Measurements from ENCODE around the gene ST3GAL3. TPM values are rescaled to one million over a fixed set of nuclear protein-coding genes. Genes with fewer than 3 reads are reported as not detected.
A peak's percentile ranks its signal among the peaks of the same experiment; 100 is the strongest.

The ST3GAL3 gene
- total and polyA plus RNA-seq, 2 of the 13 experiments (the other 11 are each of a cell fraction or from before 2014, with no cell fraction given) = 5.1 to 8.1 TPM

DNA sequence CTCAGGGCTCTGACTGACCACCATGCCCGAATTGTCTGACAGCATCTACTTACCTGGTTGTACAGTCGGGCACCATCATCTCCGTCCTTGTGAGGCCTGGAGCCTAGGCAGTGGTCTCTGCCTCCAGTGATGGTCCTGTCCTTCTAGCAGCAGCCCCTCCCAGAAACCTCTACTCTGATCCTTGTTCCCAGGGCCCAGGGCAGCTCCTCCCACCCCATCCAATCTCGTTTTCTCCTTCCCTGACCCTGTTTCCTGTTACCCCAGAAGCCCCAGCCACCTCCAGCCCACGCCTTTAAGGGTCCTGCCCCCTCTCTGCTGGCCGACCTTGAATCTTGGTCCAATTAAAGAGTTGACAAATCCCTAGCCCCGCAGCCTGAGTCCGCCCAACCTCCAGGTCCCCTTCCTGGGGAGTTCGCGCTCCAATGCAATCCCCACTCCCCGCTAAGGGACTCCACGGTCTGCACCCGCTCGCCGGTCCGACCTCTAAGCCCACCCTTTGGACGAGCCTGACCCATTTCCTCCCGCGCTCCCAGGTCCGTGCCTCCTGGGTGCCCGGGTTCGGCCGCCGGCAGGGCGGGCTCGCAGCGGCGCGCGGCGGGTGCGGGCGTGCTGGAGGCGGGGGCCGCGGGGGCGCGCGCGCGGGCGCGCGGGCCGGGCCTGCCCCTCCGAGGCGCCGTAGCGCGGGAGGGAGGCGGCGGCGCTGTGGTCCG lies 271.4 kb downstream of the ST3GAL3 start, which contains the start of gene B4GALT2 (continued):
- TF ChIP-seq TAF1 (CRISPR knock-in tag; IDR thresholded peaks at IDR 0.05) (peak; percentile 27; the same call in 1 of the 2 replicates), MYC (CRISPR knock-in tag; IDR thresholded peaks at IDR 0.05; ENCODE audit: borderline replicate concordance) (peak; percentile 42), ASH2L (IDR thresholded peaks at IDR 0.05; ENCODE audit: insufficient read length, low read depth, low read length) (peak; percentile 37), ZNF343 (CRISPR knock-in tag; IDR thresholded peaks at IDR 0.05) (0 out of 2 replicates have a peak, but pooled peaks have one; percentile 40), SKI (IDR thresholded peaks at IDR 0.05; ENCODE audit: partially characterized antibody) (peak; percentile 13), ZNF567 (CRISPR knock-in tag; IDR thresholded peaks at IDR 0.05; ENCODE audit: borderline replicate concordance) (0 out of 2 replicates have a peak, but pooled peaks have one; percentile 61), TGIF2 (CRISPR knock-in tag; IDR thresholded peaks at IDR 0.05) (peak; percentile 27; the same call in 1 of the 2 replicates), ZNF224 (CRISPR knock-in tag; IDR thresholded peaks at IDR 0.05) (peak; percentile 44; the same call in 1 of the 2 replicates), ZNF556 (CRISPR knock-in tag; IDR thresholded peaks at IDR 0.05; ENCODE audit: borderline replicate concordance) (0 out of 2 replicates have a peak, but pooled peaks have one; percentile 16), ZKSCAN1 (IDR thresholded peaks at IDR 0.05; ENCODE audit: low read length) (0 out of 2 replicates have a peak, but pooled peaks have one; percentile 15), NONO (IDR thresholded peaks at IDR 0.05) (no peak), NONO (CRISPR knock-in tag; conservative IDR thresholded peaks at IDR 0.05) (no peak; the same call in none of the 2 replicates), PHF21A (CRISPR knock-in tag; IDR thresholded peaks at IDR 0.05) (peak; percentile 35; the same call in 1 of the 2 replicates)
- TF ChIP-seq, protein P1, sequence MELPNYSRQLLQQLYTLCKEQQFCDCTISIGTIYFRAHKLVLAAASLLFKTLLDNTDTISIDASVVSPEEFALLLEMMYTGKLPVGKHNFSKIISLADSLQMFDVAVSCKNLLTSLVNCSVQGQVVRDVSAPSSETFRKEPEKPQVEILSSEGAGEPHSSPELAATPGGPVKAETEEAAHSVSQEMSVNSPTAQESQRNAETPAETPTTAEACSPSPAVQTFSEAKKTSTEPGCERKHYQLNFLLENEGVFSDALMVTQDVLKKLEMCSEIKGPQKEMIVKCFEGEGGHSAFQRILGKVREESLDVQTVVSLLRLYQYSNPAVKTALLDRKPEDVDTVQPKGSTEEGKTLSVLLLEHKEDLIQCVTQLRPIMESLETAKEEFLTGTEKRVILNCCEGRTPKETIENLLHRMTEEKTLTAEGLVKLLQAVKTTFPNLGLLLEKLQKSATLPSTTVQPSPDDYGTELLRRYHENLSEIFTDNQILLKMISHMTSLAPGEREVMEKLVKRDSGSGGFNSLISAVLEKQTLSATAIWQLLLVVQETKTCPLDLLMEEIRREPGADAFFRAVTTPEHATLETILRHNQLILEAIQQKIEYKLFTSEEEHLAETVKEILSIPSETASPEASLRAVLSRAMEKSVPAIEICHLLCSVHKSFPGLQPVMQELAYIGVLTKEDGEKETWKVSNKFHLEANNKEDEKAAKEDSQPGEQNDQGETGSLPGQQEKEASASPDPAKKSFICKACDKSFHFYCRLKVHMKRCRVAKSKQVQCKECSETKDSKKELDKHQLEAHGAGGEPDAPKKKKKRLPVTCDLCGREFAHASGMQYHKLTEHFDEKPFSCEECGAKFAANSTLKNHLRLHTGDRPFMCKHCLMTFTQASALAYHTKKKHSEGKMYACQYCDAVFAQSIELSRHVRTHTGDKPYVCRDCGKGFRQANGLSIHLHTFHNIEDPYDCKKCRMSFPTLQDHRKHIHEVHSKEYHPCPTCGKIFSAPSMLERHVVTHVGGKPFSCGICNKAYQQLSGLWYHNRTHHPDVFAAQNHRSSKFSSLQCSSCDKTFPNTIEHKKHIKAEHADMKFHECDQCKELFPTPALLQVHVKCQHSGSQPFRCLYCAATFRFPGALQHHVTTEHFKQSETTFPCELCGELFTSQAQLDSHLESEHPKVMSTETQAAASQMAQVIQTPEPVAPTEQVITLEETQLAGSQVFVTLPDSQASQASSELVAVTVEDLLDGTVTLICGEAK (IDR thresholded peaks at IDR 0.05) = no peak
- TF ChIP-seq, protein P1 (CRISPR knock-in tag; IDR thresholded peaks at IDR 0.05) = no peak
- TF ChIP-seq, protein P2, sequence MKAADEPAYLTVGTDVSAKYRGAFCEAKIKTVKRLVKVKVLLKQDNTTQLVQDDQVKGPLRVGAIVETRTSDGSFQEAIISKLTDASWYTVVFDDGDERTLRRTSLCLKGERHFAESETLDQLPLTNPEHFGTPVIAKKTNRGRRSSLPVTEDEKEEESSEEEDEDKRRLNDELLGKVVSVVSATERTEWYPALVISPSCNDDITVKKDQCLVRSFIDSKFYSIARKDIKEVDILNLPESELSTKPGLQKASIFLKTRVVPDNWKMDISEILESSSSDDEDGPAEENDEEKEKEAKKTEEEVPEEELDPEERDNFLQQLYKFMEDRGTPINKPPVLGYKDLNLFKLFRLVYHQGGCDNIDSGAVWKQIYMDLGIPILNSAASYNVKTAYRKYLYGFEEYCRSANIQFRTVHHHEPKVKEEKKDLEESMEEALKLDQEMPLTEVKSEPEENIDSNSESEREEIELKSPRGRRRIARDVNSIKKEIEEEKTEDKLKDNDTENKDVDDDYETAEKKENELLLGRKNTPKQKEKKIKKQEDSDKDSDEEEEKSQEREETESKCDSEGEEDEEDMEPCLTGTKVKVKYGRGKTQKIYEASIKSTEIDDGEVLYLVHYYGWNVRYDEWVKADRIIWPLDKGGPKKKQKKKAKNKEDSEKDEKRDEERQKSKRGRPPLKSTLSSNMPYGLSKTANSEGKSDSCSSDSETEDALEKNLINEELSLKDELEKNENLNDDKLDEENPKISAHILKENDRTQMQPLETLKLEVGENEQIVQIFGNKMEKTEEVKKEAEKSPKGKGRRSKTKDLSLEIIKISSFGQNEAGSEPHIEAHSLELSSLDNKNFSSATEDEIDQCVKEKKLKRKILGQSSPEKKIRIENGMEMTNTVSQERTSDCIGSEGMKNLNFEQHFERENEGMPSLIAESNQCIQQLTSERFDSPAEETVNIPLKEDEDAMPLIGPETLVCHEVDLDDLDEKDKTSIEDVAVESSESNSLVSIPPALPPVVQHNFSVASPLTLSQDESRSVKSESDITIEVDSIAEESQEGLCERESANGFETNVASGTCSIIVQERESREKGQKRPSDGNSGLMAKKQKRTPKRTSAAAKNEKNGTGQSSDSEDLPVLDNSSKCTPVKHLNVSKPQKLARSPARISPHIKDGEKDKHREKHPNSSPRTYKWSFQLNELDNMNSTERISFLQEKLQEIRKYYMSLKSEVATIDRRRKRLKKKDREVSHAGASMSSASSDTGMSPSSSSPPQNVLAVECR (CRISPR knock-in tag; IDR thresholded peaks at IDR 0.05; ENCODE audit: borderline replicate concordance) = peak; percentile 40

Data from HepG2 (cell line).